SW480 (cell line): ENCODE measurements around the gene DCDC2C.

Source experiments
- DNase-seq: peaks from one replicate; pipeline ENCODE4 v3.0.0-alpha.2; 2016; ENCODE audit warnings: low spot score

Gene DCDC2C

DNA sequence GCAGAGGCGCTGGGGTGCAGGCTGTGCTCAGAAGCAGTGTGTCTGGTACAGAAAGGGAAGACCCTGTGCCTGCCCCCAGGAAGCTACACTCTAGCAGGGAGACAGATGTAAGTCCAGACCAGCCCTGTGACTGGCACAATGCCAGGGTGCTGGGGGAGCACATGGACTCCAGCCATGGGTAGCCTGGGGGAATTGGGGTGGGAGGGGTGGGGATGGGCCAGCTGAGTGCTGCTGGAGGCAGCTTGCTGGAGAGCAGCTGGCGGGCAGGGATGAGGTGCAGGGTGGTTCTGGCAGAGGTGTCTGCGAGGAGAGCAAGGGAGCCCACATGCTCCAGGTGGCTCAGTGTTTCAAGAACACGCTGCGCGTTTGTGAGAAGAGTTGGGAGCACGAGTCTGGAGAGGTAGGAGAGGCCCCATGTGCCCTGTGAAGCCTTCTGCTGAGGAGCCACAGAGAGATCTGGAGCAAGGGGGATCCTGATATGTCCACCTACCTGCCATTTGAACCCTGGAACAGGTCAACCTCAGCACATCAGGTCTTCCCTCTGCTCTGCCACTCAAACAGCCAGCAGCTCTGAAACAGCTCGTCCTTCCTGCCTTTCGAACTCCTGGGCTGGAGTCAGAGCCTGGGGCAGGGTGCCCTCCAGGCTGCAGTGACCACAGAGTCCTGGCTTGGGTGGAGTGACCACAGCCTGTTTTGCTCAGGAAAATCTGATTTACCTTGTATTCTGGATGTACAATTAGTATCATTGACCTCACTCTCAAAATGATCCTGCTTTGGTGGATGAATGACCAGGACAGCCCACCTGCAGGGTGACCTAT, 30.3 kb upstream of the DCDC2C start:
- no peak for DNase-seq

DNA sequence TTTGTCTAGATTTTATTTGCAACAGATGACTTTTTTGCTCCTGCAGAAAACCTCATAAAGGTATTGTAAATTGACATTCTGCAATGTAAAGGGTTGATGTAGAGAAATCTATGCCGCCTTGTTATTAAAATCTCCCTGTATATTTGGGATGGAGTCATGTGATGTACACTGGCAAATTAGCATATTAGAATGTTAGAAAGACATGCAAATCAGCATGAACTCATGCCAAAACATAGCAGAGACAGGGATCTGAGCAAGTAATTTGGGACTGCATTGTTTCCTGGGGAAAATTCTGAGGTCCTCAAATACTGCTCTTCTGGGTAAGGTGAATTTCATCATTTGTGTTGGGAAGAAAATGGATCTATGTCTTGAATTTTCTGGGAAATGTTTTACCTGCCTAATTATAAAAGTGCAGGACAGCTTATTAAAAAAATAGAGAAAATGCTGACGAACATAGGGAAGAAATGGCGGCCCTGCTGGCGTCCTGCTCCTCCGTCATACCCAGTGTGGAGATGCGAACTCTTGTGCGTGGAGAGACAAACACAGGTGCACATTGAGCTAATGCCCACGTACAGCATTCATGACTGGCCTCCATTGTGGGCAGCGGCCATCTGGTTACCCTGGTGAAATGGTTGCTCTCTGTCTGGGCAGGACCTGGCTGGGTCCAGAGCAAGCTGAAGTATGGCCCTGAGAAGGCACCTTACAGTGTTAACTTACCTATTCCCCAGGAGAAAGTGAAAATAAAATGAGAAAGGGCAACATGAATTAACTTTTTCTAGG, 29.1 kb upstream of the DCDC2C start:
- no peak for DNase-seq

GRCh38 chr2:3675687-3676086, 27.7 kb upstream of the DCDC2C start:
- DNase-seq: no peak

DNA sequence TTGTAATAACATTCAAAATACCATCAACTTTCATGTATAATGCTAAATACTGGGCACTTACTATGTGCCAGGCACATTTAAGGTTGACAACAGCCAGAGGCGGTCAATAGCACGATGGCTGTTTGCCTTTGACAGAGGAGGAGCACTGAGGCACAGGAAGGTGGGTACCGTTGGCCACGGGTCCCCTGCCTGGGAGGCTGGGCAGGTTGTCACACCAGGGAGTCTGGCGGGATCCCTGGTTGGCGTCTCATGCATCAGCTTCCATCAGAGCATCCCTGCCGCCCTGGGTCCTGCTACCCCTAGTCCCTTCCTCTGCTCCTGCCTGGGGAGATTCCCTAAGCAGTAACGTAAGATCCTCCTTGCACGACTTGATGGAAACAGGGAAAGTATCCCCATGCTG, 25.9 kb upstream of the DCDC2C start:
- no peak for DNase-seq

- no peak for DNase-seq
These were observed 25.2 kb upstream of the DCDC2C start for GRCh38 chr2:3678212-3678611.

- DNase-seq: no peak
These were observed 24.2 kb upstream of the DCDC2C start for GRCh38 chr2:3679180-3679579.

DNA sequence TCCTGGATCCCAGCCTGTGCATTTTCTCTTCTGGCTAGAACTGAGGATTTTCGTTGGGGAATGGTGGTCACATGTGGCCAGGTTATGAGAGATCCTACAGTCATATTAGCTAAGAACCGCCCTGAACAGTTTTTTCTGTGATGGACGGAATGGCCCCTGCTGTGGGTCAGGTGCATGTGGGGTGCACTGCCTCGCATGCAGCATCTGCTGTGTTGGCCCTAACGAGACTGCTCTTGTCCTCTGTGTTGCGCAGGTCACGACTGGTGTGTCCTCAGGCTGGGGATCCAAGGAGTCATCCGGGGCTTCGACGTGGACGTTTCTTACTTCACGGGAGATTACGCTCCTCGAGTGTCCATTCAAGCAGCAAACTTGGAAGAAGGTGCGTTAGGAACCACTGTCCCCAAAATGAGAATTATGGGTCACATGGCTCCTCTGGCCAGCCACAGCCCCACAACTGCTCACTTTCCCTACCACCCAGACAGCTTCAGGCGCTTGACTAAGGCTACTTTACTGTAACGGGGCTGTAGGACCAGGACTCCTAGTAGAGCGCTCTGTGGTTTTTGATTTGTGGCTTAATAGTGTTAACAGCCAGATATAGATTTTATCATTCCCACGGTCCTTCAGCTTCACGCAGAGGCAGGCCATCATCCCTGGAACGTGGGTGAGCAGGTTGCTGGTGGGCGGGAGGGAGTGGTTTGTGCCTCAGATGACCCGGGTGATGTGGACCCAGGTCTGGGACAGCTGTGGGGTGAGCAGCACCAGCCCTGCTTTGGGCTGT, 23.6 kb upstream of the DCDC2C start:
- DNase-seq: no peak

DNA sequence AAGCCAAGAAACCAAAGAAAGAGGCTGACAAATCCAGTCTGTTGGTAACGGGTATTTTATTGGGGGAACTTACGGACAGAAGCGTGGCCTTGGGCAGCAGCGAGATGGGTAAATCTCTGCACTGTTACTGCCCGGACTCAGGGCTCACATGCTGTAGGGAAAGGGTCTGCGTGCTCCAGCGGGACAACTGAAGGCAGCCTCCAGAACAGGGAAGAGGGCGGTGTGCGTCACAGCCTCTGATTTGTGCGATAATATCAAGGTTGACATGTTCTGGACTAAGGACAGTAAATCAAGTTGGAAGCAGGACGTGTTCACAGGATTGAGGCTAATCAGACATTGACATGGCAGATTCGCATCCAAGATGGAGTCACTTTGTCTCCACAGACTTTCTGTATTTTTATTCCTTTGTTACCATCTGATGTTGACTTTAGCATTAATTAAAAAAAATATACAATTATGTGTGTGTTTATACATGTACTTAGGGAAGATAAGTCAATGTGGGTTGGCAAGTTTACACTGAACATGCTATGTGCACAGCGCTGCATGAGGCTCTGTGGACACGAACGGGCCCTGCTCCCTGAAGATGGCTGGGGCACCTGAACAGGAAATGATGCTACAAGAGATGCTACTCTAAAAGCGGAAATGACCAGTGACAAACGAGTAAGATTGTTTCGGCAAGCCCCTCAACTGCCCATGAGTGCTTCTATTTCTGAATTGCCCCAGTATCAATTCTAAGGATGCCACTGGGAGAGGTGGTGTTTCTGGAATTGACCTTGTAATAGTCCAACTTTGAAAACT, 22.6 kb upstream of the DCDC2C start:
- no peak for DNase-seq

- DNase-seq: no peak
These were observed 21.8 kb upstream of the DCDC2C start for GRCh38 chr2:3681625-3682024.

DNA sequence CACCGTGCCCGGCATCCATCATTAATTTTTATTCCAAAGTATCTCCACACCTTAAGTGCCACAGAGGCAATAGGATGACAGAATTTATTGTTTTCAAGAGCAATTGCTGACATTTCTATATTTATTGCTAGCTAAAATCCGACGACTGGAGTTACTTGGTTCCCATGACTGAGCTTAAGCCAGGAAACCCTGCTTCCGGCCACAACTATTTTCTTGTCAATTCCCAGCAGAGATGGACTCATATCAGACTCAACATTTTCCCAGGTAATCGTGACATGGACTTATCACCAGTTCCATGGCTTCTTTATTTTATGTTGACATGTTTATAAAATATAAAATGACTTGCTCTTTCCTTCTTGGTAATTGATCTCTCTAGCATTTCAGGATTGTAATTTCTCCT, 20.6 kb upstream of the DCDC2C start:
- DNase-seq: no peak

DNA sequence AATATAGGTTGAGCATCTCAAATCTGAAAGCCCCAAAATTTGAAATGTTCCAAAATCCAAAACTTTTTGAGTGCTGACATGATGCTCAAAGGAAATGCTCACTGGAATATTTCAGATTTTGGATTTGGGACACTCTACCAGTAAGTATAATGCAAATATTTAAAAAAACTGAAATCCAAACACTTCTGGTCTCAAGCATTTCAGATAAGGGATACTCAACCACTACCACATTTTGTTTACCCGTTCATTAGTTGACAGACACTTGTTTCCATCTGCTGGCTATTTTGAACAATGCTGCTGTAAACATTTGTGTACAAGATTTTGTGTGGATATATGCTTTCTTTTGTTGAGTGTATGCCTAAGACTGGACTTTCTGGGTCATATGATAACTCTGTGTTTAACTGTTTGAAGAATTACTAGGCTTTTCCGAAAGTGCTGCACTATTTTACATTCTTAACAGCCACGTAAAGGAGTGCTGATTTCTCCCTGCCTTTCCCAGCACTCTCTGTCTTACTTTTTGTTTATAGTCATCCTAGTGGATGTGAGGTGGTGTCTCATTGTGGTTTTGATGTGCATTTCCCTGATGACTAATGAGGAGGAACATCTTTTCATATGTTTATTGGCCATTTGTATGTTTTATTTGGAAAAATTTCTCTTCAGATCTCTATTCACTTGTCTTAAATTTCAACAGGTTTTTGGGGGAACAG, 19.5 kb upstream of the DCDC2C start:
- DNase-seq: peak; percentile 29

DNA sequence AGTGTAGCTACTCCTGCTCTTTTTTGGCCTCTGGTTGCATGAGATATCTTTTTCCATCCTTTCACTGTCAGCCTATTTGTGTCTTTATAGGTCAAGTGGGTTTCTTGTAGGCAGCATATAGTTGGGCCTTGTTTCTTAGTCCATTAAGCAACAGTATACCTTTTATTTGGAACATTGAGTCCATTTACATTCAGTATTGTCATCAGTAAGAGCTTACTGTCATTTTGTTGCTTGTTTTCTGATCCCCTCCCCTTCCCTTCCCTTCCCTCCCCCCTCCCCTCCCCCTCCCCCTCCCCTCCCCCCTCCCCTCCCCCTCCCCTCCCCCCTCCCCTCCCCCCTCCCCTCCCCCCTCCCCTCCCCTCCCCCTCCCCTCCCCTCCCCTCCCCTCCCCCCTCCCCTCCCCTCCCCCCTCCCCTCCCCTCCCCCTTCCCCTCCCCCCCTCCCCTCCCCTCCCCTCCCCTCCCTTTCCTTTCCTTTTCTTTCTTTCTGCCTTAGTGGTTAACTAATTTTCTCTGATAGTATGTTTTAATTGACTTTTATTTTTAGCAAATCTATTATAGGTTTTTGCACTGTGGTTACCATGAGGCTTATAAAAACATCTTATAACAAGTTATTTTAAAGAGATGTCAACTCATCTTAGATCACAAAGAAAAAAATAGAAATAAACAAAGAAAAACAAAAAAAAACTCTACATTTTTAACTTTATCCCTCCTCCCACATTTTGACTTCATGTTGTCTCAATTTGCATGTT, 13.2 kb upstream of the DCDC2C start:
- DNase-seq: no peak

DNA sequence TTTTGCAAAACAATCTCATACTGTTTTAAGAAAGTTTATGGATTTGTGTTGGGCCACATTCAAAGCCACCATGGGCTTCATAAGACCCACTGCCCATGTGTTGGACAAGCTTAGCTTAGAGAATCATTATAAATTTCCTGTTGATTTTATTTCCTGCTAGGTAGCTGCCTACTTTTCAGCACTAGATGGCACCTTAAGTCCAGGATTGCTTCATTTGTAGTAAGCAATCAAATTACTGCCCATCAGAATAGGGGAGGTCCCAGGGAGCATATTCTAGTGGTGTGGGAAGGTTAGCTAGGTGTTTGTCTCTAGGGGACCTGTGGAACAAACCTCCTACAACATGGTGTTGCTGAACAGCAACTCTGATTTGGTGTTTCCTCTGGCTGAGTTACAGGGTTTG, 11.0 kb upstream of the DCDC2C start:
- peak; percentile 71 for DNase-seq

DNA sequence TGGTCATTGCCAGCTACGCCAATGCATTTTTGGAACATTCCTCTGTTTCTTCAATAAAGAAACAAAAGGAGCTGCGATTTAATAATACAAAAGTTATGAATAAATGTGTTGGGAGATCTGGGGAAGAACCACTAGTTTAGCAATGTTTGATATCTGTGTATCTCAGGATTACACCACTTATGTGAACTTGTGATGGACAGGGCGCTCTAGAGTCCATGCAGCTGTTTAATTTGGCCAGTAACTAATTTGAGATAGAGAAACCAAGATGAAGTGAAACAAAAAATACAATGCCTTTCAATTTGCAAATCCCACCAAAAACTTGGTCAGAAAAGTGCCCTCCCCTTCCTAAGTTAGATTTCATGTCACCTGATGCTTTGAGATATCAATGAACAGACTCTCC, 6.8 kb upstream of the DCDC2C start:
- no peak for DNase-seq

DNA sequence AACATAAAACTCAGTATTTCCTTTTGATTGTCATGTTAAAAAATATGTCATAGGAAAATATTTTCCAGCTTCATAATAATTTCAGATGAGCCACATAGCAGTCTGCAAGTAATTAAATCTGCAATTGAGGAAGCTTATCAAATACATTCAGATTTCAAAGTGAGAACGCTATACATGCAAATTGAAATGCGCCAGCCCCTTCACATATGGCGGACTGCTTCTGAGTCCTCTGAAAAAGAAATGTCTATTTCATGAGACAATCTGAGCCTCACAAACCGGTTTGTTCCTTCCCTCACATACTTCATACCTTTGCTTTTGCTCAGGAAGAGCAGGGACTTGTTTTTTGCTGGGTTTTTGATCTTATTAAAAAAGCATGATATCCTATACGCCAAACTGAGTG, 2.3 kb upstream of the DCDC2C start:
- DNase-seq: no peak

- DNase-seq: no peak
These were observed 481 bp downstream of the DCDC2C start for GRCh38 chr2:3703757-3704355.

DNA sequence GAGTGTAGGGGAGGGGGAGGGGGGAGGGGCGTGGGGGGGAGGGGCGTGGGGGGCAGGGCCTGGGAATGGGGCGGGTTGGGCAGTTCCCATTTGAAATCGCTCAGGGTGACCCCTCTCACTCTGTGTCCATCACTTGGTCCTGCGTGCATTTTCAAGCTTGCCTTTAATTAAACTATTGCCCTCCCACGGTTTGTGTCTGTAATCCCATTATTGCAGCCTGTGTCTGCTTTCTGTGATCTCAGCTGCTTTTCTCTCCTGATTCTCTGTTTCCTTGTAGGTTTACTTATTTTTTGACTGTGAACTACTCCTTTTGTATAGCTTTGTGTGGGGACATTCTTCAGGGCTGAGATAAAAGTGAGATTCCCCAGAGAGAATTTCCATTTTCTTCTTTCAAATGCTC, 1.3 kb downstream of the DCDC2C start:
- DNase-seq: no peak

GRCh38 chr2:3705782-3706181, 2.4 kb downstream of the DCDC2C start:
- DNase-seq: no peak

- no peak for DNase-seq
These were observed 3.5 kb downstream of the DCDC2C start for GRCh38 chr2:3706892-3707291.

DNA sequence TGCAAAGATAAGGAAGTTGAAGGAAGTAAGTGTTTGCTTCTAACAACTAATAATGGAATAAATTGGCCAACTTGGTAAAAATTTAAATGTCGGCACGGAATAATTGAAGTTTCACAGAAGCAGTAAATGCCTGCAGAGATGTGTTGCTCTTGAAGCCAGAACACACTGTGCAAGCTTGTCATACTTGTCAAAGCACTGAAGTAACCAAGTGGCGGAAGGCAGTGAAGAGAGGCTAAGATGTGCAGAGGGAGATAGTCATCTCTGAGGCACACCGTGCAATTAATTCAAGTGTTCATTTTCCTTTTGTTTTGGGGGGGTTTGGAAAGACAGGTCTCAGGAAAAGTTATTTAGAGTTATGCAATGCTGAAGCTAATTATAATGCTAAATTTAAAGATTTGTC, 5.2 kb downstream of the DCDC2C start:
- no peak for DNase-seq
